ENCODE measurements around the gene MPPE1. TPM values are rescaled to one million over a fixed set of nuclear protein-coding genes. Genes with fewer than 3 reads are reported as not detected.

Gene MPPE1
- total RNA-seq, 1 donor from 2014 or later, result 29.4 TPM

DNA sequence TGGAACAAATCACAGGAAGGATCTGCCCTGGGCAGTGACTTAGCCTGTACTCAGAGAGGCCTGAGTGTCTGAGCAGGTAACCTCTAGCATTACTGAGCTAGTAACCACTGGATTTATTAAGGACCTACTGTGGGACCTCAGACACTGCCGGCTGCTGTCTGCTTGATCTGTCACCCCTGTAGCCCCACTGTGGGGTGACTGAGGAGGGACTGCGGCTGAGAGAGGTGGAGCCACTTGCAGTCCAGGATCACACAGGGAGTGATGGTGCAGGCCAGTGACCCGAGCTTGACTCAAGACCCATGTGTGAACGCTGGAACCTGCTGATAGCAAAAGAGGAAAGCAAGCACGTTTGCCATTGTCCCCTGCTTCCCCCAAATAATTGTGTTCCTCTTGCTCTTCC, 41.4 kb downstream of the MPPE1 start:
- no peak overlapping the region for H3K4me2 ChIP-seq (ENCODE audit: low read length)
- H3K27me3 ChIP-seq (ENCODE audit: insufficient read depth, low read length), result no peaks in the 10 kb centered on the region
- H3K4me1 Mint-ChIP-seq (ENCODE audit: low read depth, unreplicated experiment), result peaks cover 2% of the 10 kb centered on the region
- no peak overlapping the region for H3K9ac ChIP-seq (ENCODE audit: low read length)
- H3K36me3 Mint-ChIP-seq (ENCODE audit: low read depth, unreplicated experiment), result no peaks in the 10 kb centered on the region
- FAIRE-seq (no peak), DNase-seq (ENCODE audit: low read depth) (no peak)
- H2AFZ ChIP-seq (ENCODE audit: low read depth, low read length), result no peak overlapping the region
- no peaks in the 10 kb centered on the region for H3K4me1 ChIP-seq (ENCODE audit: insufficient read depth, low read length)
- H3K9me3 Mint-ChIP-seq (ENCODE audit: unreplicated experiment), result no peaks in the 10 kb centered on the region
- no peaks in the 10 kb centered on the region for H4K20me1 ChIP-seq (ENCODE audit: insufficient read depth, low read length)
- no peak overlapping the region for H3K27ac Mint-ChIP-seq (ENCODE audit: unreplicated experiment)
- H3K4me3 ChIP-seq (ENCODE audit: insufficient read depth, low read depth, low read length), result no peak overlapping the region
- peaks cover 6% of the 10 kb centered on the region for H3K27me3 Mint-ChIP-seq (ENCODE audit: low read depth, unreplicated experiment)
- no peaks in the 10 kb centered on the region for H3K36me3 ChIP-seq (ENCODE audit: insufficient read depth, low read length)
- H3K9me3 ChIP-seq (ENCODE audit: insufficient read depth, low read depth, low read length), result no peaks in the 10 kb centered on the region
- H3K27ac ChIP-seq (ENCODE audit: low read depth, low read length), result no peak overlapping the region
- no peak overlapping the region for H3K4me3 Mint-ChIP-seq (ENCODE audit: unreplicated experiment)
- H3K79me2 ChIP-seq (ENCODE audit: insufficient read depth, low read length), result no peaks in the 10 kb centered on the region
- TF ChIP-seq CTCF (IDR thresholded peaks at IDR 0.05; ENCODE audit: insufficient read depth, low read depth, low read length) (no peak), EZH2 (IDR thresholded peaks at IDR 0.05; ENCODE audit: insufficient read depth, low read length) (no peak)

GRCh38 chr18:11866329-11866728, 41.8 kb downstream of the MPPE1 start:
- Mint-ChIP-seq H3K36me3 (ENCODE audit: low read depth, unreplicated experiment) (no peaks in the 10 kb centered on the region), H3K27ac (ENCODE audit: unreplicated experiment) (no peak overlapping the region), H3K27me3 (ENCODE audit: low read depth, unreplicated experiment) (peaks cover 6% of the 10 kb centered on the region), H3K4me3 (ENCODE audit: unreplicated experiment) (no peak overlapping the region), H3K4me1 (ENCODE audit: low read depth, unreplicated experiment) (peaks cover 4% of the 10 kb centered on the region), H3K9me3 (ENCODE audit: unreplicated experiment) (no peaks in the 10 kb centered on the region)
- FAIRE-seq (no peak), DNase-seq (ENCODE audit: low read depth) (no peak)
- Histone ChIP-seq H3K9ac (ENCODE audit: low read length) (no peak overlapping the region), H2AFZ (ENCODE audit: low read depth, low read length) (no peak overlapping the region), H3K9me3 (ENCODE audit: insufficient read depth, low read depth, low read length) (no peaks in the 10 kb centered on the region), H3K4me2 (ENCODE audit: low read length) (no peak overlapping the region), H3K4me1 (ENCODE audit: insufficient read depth, low read length) (no peaks in the 10 kb centered on the region), H3K27me3 (ENCODE audit: insufficient read depth, low read length) (no peaks in the 10 kb centered on the region), H3K27ac (ENCODE audit: low read depth, low read length) (no peak overlapping the region), H3K79me2 (ENCODE audit: insufficient read depth, low read length) (no peaks in the 10 kb centered on the region), H3K4me3 (ENCODE audit: insufficient read depth, low read depth, low read length) (no peak overlapping the region), H3K36me3 (ENCODE audit: insufficient read depth, low read length) (no peaks in the 10 kb centered on the region), H4K20me1 (ENCODE audit: insufficient read depth, low read length) (no peaks in the 10 kb centered on the region)
- TF ChIP-seq EZH2 (IDR thresholded peaks at IDR 0.05; ENCODE audit: insufficient read depth, low read length) (no peak), CTCF (IDR thresholded peaks at IDR 0.05; ENCODE audit: insufficient read depth, low read depth, low read length) (no peak)

GRCh38 chr18:11865071-11865470, 43.0 kb downstream of the MPPE1 start:
- TF ChIP-seq EZH2 (IDR thresholded peaks at IDR 0.05; ENCODE audit: insufficient read depth, low read length) (no peak), CTCF (IDR thresholded peaks at IDR 0.05; ENCODE audit: insufficient read depth, low read depth, low read length) (no peak)
- Histone ChIP-seq H2AFZ (ENCODE audit: low read depth, low read length) (no peak overlapping the region), H3K9me3 (ENCODE audit: insufficient read depth, low read depth, low read length) (no peaks in the 10 kb centered on the region), H3K4me1 (ENCODE audit: insufficient read depth, low read length) (peaks cover 2% of the 10 kb centered on the region), H3K4me3 (ENCODE audit: insufficient read depth, low read depth, low read length) (no peak overlapping the region), H3K36me3 (ENCODE audit: insufficient read depth, low read length) (no peaks in the 10 kb centered on the region), H3K9ac (ENCODE audit: low read length) (no peak overlapping the region), H3K27me3 (ENCODE audit: insufficient read depth, low read length) (no peaks in the 10 kb centered on the region), H3K79me2 (ENCODE audit: insufficient read depth, low read length) (no peaks in the 10 kb centered on the region), H3K4me2 (ENCODE audit: low read length) (no peak overlapping the region), H4K20me1 (ENCODE audit: insufficient read depth, low read length) (no peaks in the 10 kb centered on the region), H3K27ac (ENCODE audit: low read depth, low read length) (no peak overlapping the region)
- FAIRE-seq (no peak), DNase-seq (ENCODE audit: low read depth) (no peak)
- no peak overlapping the region for H3K4me3 Mint-ChIP-seq (ENCODE audit: unreplicated experiment)
- peaks cover 10% of the 10 kb centered on the region for H3K4me1 Mint-ChIP-seq (ENCODE audit: low read depth, unreplicated experiment)
- peaks cover 6% of the 10 kb centered on the region for H3K27me3 Mint-ChIP-seq (ENCODE audit: low read depth, unreplicated experiment)
- no peak overlapping the region for H3K27ac Mint-ChIP-seq (ENCODE audit: unreplicated experiment)
- no peaks in the 10 kb centered on the region for H3K9me3 Mint-ChIP-seq (ENCODE audit: unreplicated experiment)
- no peaks in the 10 kb centered on the region for H3K36me3 Mint-ChIP-seq (ENCODE audit: low read depth, unreplicated experiment)

Data from astrocyte (in vitro differentiated cells and primary cell).